ENCODE measurements around the gene ITM2B.

- no peak for TF ChIP-seq CTCF (IDR thresholded peaks at IDR 0.05; ENCODE audit: insufficient read depth, low read length, poor library complexity, severe bottlenecking)
- no peak for TF ChIP-seq EZH2phosphoT487 (conservative IDR thresholded peaks at IDR 0.05; ENCODE audit: low read length)
Measured at GRCh38 chr13:48260970-48261369, 28.0 kb downstream of the ITM2B start.

Measured in SU-DHL-6 (cell line).